Neural cell (in vitro differentiated cells): ENCODE measurements around the gene GRIFIN. TPM values are rescaled to one million over a fixed set of nuclear protein-coding genes. Genes with fewer than 3 reads are reported as not detected.

Experiments used
- H2AFZ ChIP-seq: fragments of 200-600, 300-800 bp; sonication (generic), shearing (Covaris generic); 2 replicates; pipeline ENCODE4 v1.6.0; 2014; ENCODE audit warnings: low read depth, mild to moderate bottlenecking, antibody characterized with exemption, low read length, moderate library complexity
- H3F3A ChIP-seq: fragments of 200-600 bp; shearing (Covaris generic); 2 replicates; pipeline ENCODE4 v1.6.1; 2016; ENCODE audit warnings: mild to moderate bottlenecking, moderate library complexity, mixed read lengths, antibody characterized with exemption, low read length; ENCODE audit not compliant: insufficient read depth, poor library complexity, severe bottlenecking
- H3K27ac ChIP-seq: fragments of 200-600, 300-800 bp; sonication (generic), shearing (Covaris generic); 2 replicates; pipeline ENCODE4 v1.5.1; 2014; ENCODE audit warnings: mild to moderate bottlenecking, low read length, moderate library complexity
- H3K27me3 ChIP-seq: fragments of 300-800, 200-600 bp; sonication (generic), shearing (Covaris generic); 2 replicates; pipeline ENCODE4 v1.6.0; 2014; ENCODE audit warnings: mild to moderate bottlenecking, low read depth, low read length, moderate library complexity; ENCODE audit not compliant: insufficient read depth
- H3K36me3 ChIP-seq: fragments of 300-800, 200-600 bp; sonication (generic), shearing (Covaris generic); 2 replicates; pipeline ENCODE4 v1.5.1; 2014; ENCODE audit warnings: mild to moderate bottlenecking, antibody characterized with exemption, low read length, moderate library complexity; ENCODE audit not compliant: insufficient read depth
- H3K4me2 ChIP-seq: fragments of 300-800, 200-600 bp; sonication (generic), shearing (Covaris generic); 2 replicates; pipeline ENCODE4 v1.6.0; 2014; ENCODE audit warnings: mild to moderate bottlenecking, low read length
- H3K4me3 ChIP-seq: fragments of 300-800, 200-600 bp; sonication (generic), shearing (Covaris generic); 2 replicates; pipeline ENCODE4 v1.5.1; 2014; ENCODE audit warnings: mild to moderate bottlenecking, low read length, moderate library complexity
- H3K79me2 ChIP-seq: fragments of 200-600 bp; shearing (Covaris generic); replicated peaks from 2 replicates; pipeline ENCODE4 v1.6.0; 2014; ENCODE audit warnings: mild to moderate bottlenecking, low read length, moderate library complexity; ENCODE audit not compliant: insufficient read depth
- H3K9ac ChIP-seq: fragments of 300-800, 200-600 bp; sonication (generic), shearing (Covaris generic); 2 replicates; pipeline ENCODE4 v1.6.1; 2016; ENCODE audit warnings: mild to moderate bottlenecking, low read length, mixed read lengths
- H3K9me2 ChIP-seq: fragments of 200-600 bp; shearing (Covaris generic); 2 replicates; pipeline ENCODE4 v1.6.1; 2016; ENCODE audit warnings: mild to moderate bottlenecking, low read length, mixed read lengths; ENCODE audit not compliant: insufficient read depth
- H3K9me3 ChIP-seq: fragments of 200-600, 300-800 bp; sonication (generic), shearing (Covaris generic); 2 replicates; pipeline ENCODE4 v1.6.1; 2016; ENCODE audit warnings: mild to moderate bottlenecking, mixed run types, low read length, moderate library complexity, mixed read lengths
- H4K20me1 ChIP-seq: fragments of 200-600 bp; shearing (Covaris generic); 2 replicates; pipeline ENCODE4 v1.6.1; 2016; ENCODE audit warnings: mild to moderate bottlenecking, mixed run types; ENCODE audit not compliant: insufficient read depth
- EP300 ChIP-seq: fragments of 450-650 bp; conservative IDR thresholded peaks from 2 replicates; pipeline ENCODE4 v1.6.1; 2014; ENCODE audit warnings: antibody characterized with exemption, mild to moderate bottlenecking, moderate library complexity; ENCODE audit not compliant: poor library complexity, severe bottlenecking
- MXI1 ChIP-seq: fragments of 450-650 bp; conservative IDR thresholded peaks from 2 replicates; pipeline ENCODE4 v1.6.1; 2014; ENCODE audit warnings: antibody characterized with exemption, mild to moderate bottlenecking; ENCODE audit not compliant: poor library complexity, severe bottlenecking
- RAD21 ChIP-seq: fragments of 450-650 bp; conservative IDR thresholded peaks from 2 replicates; pipeline ENCODE4 v1.6.1; 2014; ENCODE audit warnings: antibody characterized with exemption, mild to moderate bottlenecking, moderate library complexity
- SMC3 ChIP-seq: fragments of 450-650 bp; conservative IDR thresholded peaks from 2 replicates; pipeline ENCODE4 v1.6.1; 2014; ENCODE audit warnings: antibody characterized with exemption, mild to moderate bottlenecking, moderate library complexity; ENCODE audit not compliant: poor library complexity
- TAF1 ChIP-seq: IDR thresholded peaks from 2 replicates; pipeline ENCODE4 v1.6.1; 2012; ENCODE audit warnings: low read depth
- polyA plus RNA-seq: library from polyadenylated mRNA; depleted of rRNA; stranded (reverse); fragments of >200 nt; gene quantifications from 2 replicates; pipeline ENCODE4 v1.2.3, GENCODE V29; 2014
- TF ChIP-seq, protein P1 (sequence below): IDR thresholded peaks from 2 replicates; pipeline ENCODE4 v1.6.1; 2012; ENCODE audit warnings: borderline replicate concordance
- TF ChIP-seq, protein P2 (sequence below): fragments of 450-650 bp; IDR thresholded peaks from 2 replicates; pipeline ENCODE4 v1.5.1; 2014; ENCODE audit warnings: antibody characterized with exemption, mild to moderate bottlenecking, moderate library complexity; ENCODE audit not compliant: poor library complexity, severe bottlenecking

The GRIFIN gene
- polyA plus RNA-seq, 1 donor from 2014 or later, result not detected

DNA sequence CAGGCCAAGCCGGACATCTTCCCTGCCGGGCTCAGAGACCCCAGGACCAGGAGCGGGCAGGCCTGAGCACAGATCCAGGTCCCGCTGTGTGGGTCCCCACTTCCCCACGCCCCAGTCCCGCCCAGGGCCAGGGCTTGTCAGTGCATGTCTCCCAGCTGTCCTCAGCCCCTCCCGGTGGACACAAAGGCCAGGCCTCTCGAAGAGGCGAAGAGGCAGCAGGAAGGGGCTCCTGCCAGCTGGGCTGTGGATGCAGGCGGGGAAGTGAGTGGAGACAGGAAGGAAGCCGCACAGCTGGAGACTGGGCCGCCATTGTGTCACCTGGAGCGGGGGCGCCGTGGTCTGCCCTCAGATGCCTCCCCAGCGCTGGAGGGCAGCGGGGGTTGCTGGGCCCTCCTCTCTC lies 4.8 kb downstream of the GRIFIN start:
- H3K27me3 ChIP-seq, result no peaks in the 10 kb centered on the region
- no peak overlapping the region for H2AFZ ChIP-seq
- H3F3A ChIP-seq, result no peaks in the 10 kb centered on the region
- no peak overlapping the region for H3K27ac ChIP-seq
- TF ChIP-seq SMC3 (no peak), RAD21 (no peak), EP300 (no peak), MXI1 (no peak), TAF1 (no peak)
- TF ChIP-seq, protein P1, sequence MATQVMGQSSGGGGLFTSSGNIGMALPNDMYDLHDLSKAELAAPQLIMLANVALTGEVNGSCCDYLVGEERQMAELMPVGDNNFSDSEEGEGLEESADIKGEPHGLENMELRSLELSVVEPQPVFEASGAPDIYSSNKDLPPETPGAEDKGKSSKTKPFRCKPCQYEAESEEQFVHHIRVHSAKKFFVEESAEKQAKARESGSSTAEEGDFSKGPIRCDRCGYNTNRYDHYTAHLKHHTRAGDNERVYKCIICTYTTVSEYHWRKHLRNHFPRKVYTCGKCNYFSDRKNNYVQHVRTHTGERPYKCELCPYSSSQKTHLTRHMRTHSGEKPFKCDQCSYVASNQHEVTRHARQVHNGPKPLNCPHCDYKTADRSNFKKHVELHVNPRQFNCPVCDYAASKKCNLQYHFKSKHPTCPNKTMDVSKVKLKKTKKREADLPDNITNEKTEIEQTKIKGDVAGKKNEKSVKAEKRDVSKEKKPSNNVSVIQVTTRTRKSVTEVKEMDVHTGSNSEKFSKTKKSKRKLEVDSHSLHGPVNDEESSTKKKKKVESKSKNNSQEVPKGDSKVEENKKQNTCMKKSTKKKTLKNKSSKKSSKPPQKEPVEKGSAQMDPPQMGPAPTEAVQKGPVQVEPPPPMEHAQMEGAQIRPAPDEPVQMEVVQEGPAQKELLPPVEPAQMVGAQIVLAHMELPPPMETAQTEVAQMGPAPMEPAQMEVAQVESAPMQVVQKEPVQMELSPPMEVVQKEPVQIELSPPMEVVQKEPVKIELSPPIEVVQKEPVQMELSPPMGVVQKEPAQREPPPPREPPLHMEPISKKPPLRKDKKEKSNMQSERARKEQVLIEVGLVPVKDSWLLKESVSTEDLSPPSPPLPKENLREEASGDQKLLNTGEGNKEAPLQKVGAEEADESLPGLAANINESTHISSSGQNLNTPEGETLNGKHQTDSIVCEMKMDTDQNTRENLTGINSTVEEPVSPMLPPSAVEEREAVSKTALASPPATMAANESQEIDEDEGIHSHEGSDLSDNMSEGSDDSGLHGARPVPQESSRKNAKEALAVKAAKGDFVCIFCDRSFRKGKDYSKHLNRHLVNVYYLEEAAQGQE, result no peak
- TF ChIP-seq, protein P2, sequence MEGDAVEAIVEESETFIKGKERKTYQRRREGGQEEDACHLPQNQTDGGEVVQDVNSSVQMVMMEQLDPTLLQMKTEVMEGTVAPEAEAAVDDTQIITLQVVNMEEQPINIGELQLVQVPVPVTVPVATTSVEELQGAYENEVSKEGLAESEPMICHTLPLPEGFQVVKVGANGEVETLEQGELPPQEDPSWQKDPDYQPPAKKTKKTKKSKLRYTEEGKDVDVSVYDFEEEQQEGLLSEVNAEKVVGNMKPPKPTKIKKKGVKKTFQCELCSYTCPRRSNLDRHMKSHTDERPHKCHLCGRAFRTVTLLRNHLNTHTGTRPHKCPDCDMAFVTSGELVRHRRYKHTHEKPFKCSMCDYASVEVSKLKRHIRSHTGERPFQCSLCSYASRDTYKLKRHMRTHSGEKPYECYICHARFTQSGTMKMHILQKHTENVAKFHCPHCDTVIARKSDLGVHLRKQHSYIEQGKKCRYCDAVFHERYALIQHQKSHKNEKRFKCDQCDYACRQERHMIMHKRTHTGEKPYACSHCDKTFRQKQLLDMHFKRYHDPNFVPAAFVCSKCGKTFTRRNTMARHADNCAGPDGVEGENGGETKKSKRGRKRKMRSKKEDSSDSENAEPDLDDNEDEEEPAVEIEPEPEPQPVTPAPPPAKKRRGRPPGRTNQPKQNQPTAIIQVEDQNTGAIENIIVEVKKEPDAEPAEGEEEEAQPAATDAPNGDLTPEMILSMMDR, result no peak
- no peaks in the 10 kb centered on the region for H3K9me3 ChIP-seq
- no peaks in the 10 kb centered on the region for H3K79me2 ChIP-seq
- no peak overlapping the region for H3K4me2 ChIP-seq
- no peak overlapping the region for H3K9ac ChIP-seq
- no peak overlapping the region for H3K4me3 ChIP-seq
- H3K9me2 ChIP-seq, result no peaks in the 10 kb centered on the region
- no peaks in the 10 kb centered on the region for H3K36me3 ChIP-seq
- no peaks in the 10 kb centered on the region for H4K20me1 ChIP-seq

DNA sequence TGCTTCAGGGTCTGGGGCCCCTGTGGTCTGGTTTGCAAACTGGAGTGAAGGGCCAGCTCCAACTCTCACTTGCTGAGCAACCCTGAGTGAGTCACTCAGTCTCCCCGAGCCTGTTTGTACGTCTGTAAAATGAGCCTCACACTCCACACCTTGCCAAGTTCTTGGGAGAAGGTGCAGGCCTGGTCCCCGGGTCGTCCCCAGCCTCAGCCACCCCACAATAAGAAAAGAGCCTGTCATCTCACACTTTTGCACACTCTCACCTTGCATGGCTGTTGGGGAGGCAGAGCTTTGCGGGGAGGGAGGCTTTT lies 5.2 kb downstream of the GRIFIN start:
- Histone ChIP-seq H3K9me2 (no peaks in the 10 kb centered on the region), H4K20me1 (no peaks in the 10 kb centered on the region), H3K9ac (no peak overlapping the region), H3K79me2 (no peaks in the 10 kb centered on the region), H3K4me3 (no peak overlapping the region), H3K4me2 (no peak overlapping the region), H3F3A (no peaks in the 10 kb centered on the region), H3K27ac (no peak overlapping the region), H2AFZ (no peak overlapping the region), H3K9me3 (no peaks in the 10 kb centered on the region), H3K36me3 (no peaks in the 10 kb centered on the region), H3K27me3 (no peaks in the 10 kb centered on the region)
- TF ChIP-seq, protein P2, result no peak
- TF ChIP-seq EP300, result no peak
